GM21515 (cell line): ENCODE measurements around the gene CEMIP.

Source experiments
- ATAC-seq: cut with Tn5 transposase; IDR thresholded peaks from one replicate; pipeline ENCODE4 v1.9.1; 2021; ENCODE audit not compliant: unreplicated experiment

The CEMIP gene

GRCh38 chr15:80972276-80972675, 193.1 kb downstream of the CEMIP start:
- no peak for ATAC-seq

DNA sequence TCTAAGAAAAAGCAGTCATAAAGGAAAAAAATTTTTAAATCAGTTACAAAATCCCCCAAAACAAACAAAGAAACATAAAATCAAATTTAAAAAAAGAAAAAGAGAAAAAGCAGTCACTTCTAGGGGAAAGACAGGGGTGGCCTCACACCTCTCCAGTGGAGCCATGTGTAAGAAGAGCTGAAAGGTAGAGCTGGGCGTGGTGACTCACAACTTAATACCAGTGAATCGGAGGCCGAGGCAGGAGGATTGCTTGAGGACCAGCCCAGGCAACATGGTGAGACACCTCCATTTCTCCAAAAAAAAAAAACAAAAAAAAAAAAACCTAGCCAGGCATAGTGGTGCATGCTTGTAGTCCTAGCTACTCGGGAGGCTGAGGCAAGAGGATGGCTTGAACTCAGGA, 195.7 kb downstream of the CEMIP start:
- ATAC-seq, result no peak

- no peak for ATAC-seq
Observed at GRCh38 chr15:80976851-80977250, 197.7 kb downstream of the CEMIP start.

DNA sequence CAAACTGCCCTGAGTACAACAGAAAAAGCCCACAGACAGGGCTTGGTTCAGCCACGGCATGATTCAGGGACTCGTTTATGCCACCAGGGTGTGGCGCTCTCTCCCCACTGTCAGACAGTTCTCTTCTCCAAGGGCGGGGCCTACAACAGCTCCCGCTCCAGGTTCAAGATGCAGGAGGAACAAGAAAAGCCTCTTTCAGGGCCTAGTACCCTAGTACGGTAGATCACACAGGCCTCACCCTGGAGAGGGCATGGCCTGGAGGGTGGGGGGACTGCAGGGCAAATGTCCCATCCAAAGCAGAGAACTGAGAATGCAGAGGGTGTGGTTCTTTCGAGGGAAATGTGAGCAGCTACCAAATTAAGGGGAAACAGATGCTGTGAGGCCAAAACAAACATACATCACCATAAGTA, 198.5 kb downstream of the CEMIP start:
- peak; percentile 60 for ATAC-seq

GRCh38 chr15:80978685-80979329, 199.6 kb downstream of the CEMIP start:
- ATAC-seq, result no peak

DNA sequence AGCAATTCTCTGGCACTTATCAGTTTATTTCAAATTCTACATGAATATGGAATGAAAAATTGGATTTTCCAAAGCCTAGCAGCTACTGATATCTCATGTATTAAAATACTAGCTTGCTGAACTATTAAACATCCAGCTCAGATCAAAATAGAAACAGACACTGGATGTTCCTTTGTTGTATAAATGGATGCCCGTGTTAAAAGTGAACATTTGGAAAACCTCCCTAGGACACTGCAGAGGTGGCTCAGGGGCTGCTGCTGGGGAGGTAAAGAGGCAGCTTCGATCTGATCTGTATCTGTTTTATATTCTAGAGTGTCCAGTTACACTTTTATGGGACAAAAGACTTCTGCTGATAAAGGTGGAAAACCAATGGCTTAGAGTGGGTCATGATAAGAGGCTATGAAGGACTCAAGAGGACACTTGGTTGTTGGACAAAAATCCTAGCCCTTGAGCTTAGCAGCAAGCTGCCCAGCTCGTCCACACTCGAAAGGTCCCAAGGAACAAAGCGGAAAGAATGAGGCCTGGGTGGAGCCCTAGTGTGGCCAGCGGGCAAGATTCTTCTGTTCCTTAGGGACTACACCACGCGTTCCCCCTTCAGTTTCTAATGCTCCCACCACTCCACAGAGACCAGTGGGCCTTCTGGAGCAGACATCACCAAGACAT, 200.5 kb downstream of the CEMIP start:
- ATAC-seq, result no peak

- ATAC-seq, result no peak
Observed at GRCh38 chr15:80982205-80982604, 203.0 kb downstream of the CEMIP start.

DNA sequence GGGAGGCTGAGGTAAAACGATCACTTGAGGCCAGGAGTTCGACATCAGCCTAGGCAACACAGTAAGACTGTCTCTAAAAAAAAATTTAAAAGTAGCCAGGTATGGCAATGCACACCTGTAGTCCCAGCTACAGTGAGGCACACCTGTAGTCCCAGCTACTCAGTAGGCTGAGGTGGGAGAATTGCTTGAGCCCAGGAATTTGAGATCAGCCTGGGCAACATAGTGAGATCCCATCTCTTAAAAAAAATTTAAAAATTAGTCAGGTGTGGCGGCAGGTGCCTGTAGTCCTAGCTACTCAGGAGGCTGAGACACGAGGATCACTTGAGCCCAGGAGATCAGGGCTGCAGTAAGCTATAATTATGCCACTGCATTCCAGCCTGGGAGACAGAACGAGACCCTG, 203.7 kb downstream of the CEMIP start:
- ATAC-seq, result no peak

DNA sequence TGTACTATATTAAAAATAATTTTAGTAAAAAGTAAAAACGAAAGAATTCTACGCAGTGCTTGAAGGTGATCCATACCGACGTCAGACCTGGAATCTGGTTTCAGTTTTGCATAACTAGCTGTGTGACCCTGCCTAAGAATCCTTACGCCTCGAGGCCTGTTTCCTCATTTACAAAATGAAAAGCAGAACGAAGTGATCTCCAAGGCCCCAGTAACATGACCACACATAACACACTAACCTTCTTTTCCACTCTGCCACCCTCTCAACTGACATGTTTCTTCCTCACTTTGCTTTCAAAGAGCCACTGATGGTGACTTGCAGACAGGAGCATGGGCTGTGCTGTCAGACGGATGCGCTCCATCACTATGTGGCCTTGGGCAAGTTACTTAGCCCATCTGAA, 205.7 kb downstream of the CEMIP start:
- ATAC-seq, result no peak

DNA sequence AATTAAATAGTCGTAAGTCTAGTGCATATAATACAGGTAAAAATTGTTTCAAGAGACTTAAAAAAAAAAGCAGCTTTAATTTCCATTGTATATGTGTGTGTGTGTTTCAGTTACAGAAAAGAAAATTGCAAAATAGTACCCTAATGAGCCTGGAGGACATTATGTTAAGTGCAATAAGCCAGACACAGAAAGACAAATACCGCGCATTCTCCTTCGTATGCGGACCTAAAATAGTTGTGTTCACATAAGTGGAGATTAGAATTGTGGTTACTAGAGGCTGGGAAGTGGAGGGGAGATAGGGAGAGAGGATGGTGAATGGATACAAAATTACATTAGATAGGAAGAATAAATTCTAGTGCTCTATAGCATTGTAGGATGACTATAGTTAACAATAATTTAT, 206.8 kb downstream of the CEMIP start:
- ATAC-seq, result no peak

- no peak for ATAC-seq
Observed at GRCh38 chr15:80986487-80986886, 207.3 kb downstream of the CEMIP start.

DNA sequence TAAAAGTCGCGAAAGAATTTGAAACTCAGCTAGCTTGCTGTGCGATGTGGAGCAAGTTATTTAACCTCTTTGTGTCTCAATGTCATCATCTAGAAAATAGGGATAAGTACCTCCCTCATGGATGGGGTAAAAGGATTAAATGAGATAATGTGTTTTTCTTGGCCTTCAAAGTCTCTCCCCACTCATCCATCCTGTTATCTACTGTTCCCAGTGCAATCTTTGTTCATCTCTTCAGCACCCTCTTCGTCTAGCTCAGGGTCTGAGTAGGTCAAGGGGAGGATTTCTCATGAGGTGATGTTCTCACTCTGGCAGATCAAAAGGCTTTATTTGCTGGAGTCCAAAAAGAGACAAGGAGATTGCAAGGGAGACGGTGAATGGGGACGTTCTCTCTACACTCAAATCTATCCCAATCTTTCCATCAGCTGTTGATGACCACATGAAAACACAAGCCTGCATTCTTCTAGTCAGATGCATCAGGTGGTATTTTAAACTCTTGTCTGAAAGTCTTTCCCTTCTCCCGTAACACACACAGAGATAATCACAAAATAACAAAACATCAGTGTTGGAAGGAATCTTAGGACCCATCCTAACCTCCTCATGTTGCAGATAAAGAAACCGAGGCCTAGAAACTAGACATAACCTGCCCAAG, 209.1 kb downstream of the CEMIP start:
- no peak for ATAC-seq

GRCh38 chr15:80989081-80989517, 209.9 kb downstream of the CEMIP start:
- no peak for ATAC-seq

GRCh38 chr15:80989518-80990478, 210.6 kb downstream of the CEMIP start, which contains the start of gene MESD:
Gene MESD (minus strand): TSS chr15:80989819. CDS start chr15:80989791, 28 bp downstream.
- ATAC-seq, result peak; percentile 95

GRCh38 chr15:80990955-80991354, 211.8 kb downstream of the CEMIP start:
- no peak for ATAC-seq

GRCh38 chr15:80991421-80991820, 212.3 kb downstream of the CEMIP start:
- no peak for ATAC-seq

- ATAC-seq, result no peak
Observed at GRCh38 chr15:80992006-80992405, 212.8 kb downstream of the CEMIP start.

DNA sequence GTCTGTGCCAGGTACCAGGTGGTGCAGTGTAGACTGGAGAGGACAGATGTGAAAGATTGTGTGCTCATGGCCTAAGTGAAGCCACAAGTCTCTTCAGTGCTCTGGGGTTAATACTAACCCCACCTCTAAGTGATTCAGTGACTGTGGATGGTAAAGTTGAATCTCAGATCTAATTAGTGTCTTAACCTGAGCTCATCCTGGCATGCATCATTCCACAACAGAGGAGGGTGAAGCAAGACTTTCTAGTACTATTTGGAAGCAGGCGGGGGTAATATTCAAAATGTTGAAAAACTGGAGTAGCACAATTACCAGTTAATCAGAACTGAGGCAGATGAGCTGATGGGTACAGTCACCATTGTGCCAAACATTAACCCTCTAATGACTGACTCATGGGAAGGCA, 213.3 kb downstream of the CEMIP start:
- ATAC-seq, result no peak

GRCh38 chr15:80996247-80996646, 217.1 kb downstream of the CEMIP start:
- no peak for ATAC-seq

GRCh38 chr15:80997692-80998091, 218.5 kb downstream of the CEMIP start:
- ATAC-seq, result no peak

DNA sequence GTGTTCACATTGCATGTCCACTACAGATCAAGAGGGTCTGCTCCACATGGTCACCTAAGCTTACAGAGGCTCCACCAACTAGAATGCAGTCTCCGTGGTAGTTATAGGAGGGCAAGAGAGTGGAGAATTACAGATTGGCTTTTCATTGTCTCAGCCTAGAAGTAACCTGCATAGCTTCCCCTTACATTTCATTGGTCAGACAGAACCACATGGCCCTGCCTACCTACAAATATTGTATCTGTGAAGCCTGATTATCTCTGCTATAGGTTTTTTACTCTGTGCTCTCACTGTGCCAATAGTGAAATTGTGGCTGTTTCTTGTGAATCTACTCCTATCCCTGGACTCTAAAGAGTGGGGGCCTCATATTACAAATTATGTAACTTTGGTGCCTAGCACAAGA, 219.1 kb downstream of the CEMIP start:
- no peak for ATAC-seq
